Epithelial cell of prostate (primary cell): ENCODE measurements around the gene CENPB.

Experiments
- DNase-seq: peaks from one replicate; pipeline ENCODE4 v3.0.0-alpha.2; 2011; ENCODE audit warnings: low read depth, low spot score
- H3K27ac ChIP-seq: fragments of 450-650 bp; 2 replicates; pipeline ENCODE4 v1.5.1; 2017; ENCODE audit warnings: mild to moderate bottlenecking

Gene CENPB

GRCh38 chr20:3771552-3772058 is 14.9 kb downstream of the CENPB start:
- no peak overlapping the region for H3K27ac ChIP-seq
- DNase-seq: no peak

DNA sequence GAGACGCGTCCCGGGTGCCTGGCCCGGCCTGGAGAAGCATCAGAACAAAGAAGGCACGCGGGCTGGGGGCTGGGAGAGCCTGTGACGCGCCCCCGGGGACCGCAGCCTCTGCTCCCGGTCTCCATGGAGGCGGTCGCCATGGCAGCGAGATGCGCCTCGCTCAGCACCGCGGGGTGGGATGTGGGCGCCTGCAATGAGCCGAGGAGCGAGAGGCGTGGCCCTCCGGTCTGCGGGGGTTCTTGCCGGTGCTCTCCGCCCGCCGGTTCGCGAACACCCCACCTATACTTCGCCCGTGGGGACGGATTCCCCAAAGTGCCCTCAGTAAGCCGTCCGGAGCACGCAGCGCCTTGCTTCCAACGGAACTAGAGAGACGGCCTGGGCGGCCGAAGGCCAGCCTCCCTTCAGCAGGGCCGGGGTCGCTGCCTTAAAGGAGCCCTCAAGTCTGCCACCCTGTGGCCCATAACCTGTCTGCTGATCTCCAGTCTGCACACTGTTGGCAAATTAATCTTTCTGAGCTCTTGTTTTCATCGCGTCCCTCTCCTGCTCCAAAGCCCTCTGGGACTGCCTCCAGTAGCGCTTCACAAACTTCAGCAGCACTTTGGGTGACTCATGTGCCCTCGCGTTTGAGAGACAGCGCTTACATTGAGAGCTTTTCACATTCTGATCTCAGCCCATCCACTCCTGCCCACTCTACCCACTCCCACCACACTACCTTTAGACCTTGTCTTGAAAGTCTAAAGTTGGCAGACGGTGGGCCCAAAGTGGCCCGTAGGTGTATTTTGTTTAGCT is 18.0 kb downstream of the CENPB start:
- H3K27ac ChIP-seq: peak overlapping the region; percentile 66
- DNase-seq: no peak

DNA sequence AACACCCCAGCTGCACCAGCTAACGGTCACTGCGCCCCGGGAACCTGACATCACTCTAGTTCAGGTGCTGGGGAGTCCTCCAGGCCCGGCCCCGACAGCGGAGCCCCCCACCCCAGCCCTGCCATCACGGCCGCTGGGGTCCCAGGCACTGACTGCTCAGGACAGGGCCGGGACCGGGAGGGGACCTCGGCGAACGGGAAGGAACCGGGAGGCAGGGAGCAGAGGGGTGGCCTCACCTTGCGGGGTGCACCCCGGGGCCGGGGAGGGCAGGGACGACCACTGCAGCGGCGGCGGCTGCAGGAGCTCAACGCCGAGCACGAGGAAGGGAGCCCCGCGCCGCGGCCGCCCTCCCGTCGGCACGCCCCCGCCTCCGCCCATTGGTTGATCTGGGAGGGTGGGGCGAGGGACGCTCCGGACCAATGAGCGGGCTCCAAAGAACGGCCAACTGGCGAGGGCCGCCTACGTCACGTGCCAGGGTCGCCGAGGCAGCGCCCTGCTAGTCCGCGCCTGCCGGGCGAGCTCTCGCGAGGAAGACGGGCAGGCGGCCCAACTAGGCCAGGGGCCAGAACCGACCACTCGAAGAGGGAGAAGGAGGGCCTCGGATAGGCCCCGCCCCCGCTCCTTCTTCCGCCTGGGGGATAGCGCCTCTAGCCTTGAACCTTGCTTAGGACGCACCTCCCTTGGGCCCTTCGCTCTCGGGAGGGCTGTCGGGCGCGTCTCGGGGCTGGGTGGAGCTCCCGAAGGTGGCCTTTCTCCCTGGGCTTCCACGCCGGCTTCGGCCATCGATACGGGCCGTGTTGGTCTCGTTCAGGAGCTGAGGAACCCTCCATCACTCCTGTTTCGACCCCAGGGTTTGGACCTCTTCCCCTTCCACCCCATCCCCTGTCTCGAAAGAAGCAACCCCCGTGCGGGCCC is 18.9 kb downstream of the CENPB start, which contains the start of gene ADISSP:
ADISSP (minus strand) TSS at position 327 of the 915 bp plus-strand sequence. CDS start 7,653 bp downstream, outside the sequence.
- DNase-seq: peak; percentile 76
- H3K27ac ChIP-seq: peak within 1 kb of the TSS; percentile 66

DNA sequence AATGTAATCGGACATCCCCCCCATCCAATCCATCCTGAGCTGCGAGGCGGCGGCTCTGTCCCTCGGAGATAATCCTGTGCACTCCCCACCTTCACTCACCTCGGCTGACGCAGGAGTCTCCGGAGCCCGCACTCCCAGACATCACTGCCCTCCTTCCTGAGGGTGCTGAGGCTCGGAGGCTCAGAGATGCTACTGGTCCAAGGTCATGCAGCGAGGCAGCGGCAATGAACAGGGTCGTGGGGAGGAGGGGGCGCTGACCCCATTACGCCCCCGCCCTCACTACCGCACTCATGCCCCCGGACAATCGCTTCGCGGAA is 19.5 kb downstream of the CENPB start:
- H3K27ac ChIP-seq: no peak overlapping the region
- no peak for DNase-seq

DNA sequence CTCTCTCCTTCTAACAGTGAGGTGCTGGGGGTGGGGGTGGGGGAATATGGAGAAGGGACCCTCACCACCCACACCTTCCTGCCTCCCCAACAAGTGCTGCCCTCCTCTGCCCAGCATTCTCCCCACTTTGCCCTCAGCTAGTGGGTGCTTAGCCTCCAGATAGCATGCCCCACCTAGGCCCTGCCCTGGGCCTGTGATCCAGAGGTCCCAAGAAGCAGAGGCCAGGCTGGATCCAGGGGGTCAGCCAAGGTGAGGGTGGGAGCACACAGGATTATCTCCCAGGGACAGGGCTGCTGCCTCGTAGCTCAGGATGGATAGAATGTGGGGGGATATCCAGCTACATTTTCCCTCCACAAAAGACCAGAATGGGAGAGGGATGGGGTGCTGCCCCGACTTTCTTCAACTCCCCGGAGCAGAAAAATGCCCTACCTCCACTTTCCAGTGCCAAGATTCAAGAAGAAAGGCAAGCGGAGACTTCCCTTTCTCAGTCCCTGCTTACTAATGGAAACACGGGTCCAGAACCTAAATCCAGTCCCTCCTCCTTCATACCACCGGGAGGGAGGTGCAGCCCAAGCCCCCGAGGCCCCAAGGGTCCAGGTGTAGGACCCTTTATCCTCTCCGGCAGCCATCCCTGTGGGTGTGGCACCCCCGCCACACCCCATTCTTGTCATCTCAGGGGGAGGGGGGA is 20.0 kb downstream of the CENPB start:
- no peak for DNase-seq
- H3K27ac ChIP-seq: no peak overlapping the region

GRCh38 chr20:3765171-3765882 is 21.2 kb downstream of the CENPB start:
- no peak for DNase-seq
- no peak overlapping the region for H3K27ac ChIP-seq

- H3K27ac ChIP-seq: no peak overlapping the region
- DNase-seq: no peak
Measured at GRCh38 chr20:3764659-3765058, 21.9 kb downstream of the CENPB start.

DNA sequence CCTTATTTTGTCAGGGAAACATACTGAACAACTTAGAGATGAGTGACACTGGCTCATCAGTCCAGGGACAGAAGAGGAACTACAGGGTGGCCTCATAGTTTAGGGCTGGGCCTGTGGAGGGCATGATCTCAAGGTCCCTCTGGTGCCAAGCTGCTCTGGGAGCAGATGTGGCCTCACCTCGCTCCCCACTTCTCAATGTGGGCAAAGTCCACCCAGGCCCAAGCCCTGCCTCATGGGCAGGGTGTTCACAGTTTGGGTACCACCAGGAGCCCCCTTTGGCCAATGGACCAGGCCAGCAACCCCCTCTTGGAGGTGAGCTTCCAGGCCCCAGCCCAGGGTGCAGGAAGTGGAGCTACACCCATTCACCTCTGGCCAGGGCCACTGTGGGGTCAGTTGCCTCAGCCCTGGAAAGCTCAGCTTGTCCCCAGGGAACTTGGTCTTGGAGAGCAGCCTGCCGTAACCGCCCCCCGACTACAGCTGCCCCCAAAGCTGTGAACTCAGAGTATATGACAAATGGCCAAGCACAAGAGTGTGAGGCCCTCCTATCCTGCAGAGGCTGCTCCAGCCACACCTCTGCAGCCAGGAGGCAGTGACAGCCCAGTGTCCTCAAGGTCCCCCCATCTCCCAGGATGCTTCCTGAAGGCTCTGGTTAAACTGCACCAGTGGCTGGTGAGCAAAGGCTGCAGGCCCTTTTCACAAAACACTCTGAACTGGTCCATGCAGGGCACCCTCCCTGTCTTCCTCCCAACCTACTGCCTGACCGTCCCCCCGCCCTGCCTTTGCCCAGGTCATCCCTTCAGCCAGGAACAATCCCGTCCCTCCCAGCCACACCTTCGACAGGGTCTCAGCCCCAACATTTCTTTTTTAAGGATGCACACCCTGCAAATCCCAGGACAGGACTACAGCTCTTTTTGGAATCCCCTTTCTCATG is 22.6 kb downstream of the CENPB start:
- no peak for DNase-seq
- no peak overlapping the region for H3K27ac ChIP-seq

DNA sequence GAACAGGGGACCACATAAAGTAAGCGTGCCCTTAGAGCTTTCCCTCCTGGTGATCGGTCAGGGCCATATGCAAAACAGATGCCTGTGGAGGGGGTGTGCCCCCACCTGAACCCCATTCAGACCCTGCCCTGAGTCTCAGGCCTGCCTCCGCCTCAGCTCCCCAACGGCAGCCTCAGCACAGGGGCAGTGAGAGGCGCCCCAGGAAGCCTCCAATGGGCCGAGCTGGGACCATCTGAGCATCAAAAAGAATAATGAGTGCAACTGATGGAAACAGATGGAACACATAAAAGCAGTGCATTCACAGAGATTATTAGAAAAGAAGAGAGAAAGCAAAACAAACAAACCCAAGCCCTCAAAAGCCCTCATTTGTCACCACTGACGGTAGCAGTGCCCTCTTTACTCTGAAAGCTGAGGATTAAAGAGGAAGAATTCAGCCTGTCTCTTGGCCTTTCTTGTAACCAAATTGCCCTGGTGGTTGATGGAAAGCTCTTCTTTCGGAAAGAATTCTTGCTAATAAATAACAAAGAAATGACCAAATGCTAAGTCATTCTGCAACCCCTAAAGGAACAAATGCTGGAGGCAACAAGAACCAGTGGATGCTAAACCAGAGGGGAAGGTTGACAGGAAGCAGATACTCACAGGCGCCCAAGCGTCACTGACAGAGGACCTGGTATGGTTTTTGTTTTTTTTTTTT is 25.7 kb downstream of the CENPB start:
- no peak overlapping the region for H3K27ac ChIP-seq
- no peak for DNase-seq

GRCh38 chr20:3759884-3760283 is 26.7 kb downstream of the CENPB start:
- DNase-seq: no peak
- H3K27ac ChIP-seq: no peak overlapping the region

DNA sequence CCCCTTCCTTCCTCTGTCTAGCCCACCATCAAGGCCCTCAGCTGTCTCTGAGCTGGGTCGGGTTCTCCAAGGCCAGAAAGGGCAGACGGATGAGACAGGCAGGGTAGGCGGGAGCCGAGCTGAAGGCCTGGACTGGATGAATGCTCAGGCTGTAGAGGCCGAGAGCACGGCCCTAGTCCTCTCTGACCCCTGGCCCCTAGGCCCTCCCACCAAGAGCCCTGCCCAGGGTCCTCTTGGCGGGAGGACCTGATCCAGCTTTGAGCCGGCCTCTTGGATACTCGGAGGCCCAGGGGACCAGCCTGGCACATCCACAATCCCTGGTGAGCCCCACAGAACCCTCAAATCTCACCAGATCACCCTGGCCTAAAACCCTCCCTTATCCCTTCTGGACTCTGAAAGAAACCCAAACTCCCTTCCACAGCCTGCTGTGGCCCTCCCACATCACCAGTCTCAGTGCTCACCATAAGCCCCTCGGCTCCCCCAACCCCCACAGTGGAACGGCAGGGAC is 27.2 kb downstream of the CENPB start:
- no peak overlapping the region for H3K27ac ChIP-seq
- no peak for DNase-seq

DNA sequence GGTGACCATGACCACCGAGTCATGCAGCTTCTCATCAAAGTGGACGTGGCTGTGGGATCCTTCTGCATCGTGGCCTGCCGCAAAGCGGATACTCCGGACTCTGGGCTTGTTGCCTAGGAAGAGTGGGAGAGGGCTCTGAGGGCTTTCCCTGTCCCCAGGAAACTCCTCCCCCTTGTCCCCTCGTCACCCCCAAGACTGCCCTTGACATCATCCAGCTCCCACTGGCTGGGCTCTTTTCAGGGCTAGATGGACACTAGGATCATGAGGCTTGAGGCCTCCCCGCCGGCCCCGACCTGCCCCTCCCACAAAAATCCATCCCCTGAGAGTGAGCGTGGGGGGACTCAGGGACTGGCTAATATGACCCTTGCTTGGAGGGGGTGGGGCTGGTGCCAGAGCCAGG is 28.0 kb downstream of the CENPB start:
- DNase-seq: no peak
- no peak overlapping the region for H3K27ac ChIP-seq

GRCh38 chr20:3757268-3757667 is 29.3 kb downstream of the CENPB start:
- no peak overlapping the region for H3K27ac ChIP-seq
- DNase-seq: no peak

DNA sequence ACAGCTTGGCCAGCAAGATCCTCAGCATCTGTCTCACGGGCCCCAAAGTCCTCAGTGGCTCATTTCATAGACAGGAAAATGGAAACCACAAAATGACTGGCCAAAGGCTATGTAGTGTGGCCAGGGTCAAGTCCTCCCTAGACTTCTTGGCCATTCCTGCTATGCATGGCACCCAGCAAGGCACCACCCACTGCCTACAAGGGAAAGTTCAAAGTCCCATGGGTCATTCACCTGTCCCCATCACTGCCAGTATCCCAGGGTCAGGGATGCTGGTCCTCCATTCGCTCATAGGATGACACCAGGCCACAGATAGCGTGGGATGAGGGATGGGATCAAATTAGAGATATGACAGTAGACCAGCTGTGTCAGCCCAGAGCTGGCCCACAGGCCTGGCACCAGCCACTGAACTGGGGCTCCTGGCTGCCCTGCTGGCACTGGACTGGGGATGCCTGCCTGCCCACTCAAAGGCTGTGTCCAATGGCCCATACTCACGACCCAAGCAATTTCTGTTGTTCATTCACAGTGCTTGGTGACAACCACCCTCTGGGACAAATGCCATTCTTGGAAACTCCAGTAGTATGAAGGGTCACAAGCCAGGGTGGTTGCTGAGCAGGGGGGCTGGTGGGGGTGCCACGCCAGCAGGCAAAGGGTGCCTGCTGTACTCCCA is 30.6 kb downstream of the CENPB start:
- DNase-seq: no peak
- H3K27ac ChIP-seq: no peak overlapping the region

GRCh38 chr20:3755269-3755668 is 31.3 kb downstream of the CENPB start:
- no peak overlapping the region for H3K27ac ChIP-seq
- no peak for DNase-seq

GRCh38 chr20:3754276-3754630 is 32.3 kb downstream of the CENPB start:
- no peak for DNase-seq
- no peak overlapping the region for H3K27ac ChIP-seq

DNA sequence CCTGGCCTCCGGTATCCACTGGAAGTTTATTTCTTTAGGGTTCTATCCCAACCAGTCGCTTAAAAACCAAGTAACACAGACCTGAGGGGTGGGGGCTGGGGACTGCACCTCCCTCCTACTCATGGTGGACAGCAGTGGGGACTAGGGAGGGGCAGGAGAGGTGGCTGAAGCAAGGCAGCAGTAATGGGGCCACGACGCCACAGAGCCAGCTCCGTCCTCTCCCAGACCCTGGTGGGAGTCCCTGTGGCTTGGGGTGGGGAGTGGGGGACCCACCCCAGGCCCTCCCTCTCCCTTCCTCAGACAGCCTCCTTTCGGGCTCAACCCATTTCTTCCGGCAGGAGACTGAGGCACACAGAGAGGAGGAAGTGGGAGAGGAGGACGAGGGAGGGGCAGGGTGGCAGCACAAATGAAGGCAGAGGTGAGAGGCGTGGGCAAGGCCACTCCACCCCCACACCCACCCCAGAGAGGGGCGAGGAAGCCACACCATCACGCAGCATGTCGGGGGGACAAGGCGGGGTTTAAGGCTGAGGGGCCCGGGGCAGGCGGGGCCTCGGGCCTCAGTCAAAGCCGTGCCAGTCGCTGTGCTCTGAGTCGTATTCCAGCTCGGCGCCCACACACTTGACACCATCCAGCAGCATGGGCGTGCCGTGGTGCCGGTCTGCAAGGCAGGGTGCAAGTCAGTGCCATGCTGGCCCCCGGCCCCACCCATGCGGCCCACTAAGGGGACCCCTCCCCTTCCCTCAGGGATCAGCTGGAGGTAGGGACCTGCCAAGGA is 32.9 kb downstream of the CENPB start:
- no peak for DNase-seq
- no peak overlapping the region for H3K27ac ChIP-seq
